Spleen (tissue), 11 donors: Measurements from ENCODE around the gene CCR8. TPM values are rescaled to one million over a fixed set of nuclear protein-coding genes. Genes with fewer than 3 reads are reported as not detected.

Experiments
- DNase-seq: peaks from one replicate; pipeline ENCODE4 v3.0.0-alpha.2; 2020
- H3K27ac ChIP-seq, 8 donors: fragments of 200-600 bp; sonication (generic) in 7 of 8; 1 replicate in 4 of 8; 2 replicates in 4 of 8; pipeline versions ENCODE4 v1.5.0 to v1.8.0; 2016 to 2021; ENCODE audit warnings: inconsistent platforms in 4 of 8, mild to moderate bottlenecking in 4 of 8, moderate library complexity in 1 of 8
- H3K27me3 ChIP-seq, 7 donors: fragments of 200-600 bp; sonication (generic) in 6 of 7; replicated peaks in 1 of 7; 1 replicate in 4 of 7; 2 replicates in 3 of 7; pipeline versions ENCODE4 v1.5.0 to v1.8.0; 2016 to 2021; ENCODE audit warnings: inconsistent platforms in 3 of 7, mild to moderate bottlenecking in 1 of 7
- H3K36me3 ChIP-seq, 6 donors: fragments of 200-600 bp; sonication (generic) in 5 of 6; 1 replicate in 4 of 6; 2 replicates in 2 of 6; pipeline versions ENCODE4 v1.5.0 to v1.8.0; 2016 to 2021; ENCODE audit warnings: inconsistent platforms in 2 of 6
- H3K4me1 ChIP-seq, 6 donors: fragments of 200-600 bp; sonication (generic) in 5 of 6; 1 replicate in 3 of 6; 2 replicates in 3 of 6; pipeline versions ENCODE4 v1.5.0 to v1.8.0; 2016 to 2021; ENCODE audit warnings: inconsistent platforms in 3 of 6
- H3K4me3 ChIP-seq, 8 donors: fragments of 200-600 bp; sonication (generic) in 7 of 8; 1 replicate in 4 of 8; 2 replicates in 4 of 8; pipeline versions ENCODE4 v1.5.0 to v1.8.0; 2016 to 2021; ENCODE audit warnings: inconsistent platforms in 4 of 8, mild to moderate bottlenecking in 4 of 8, moderate library complexity in 2 of 8
- H3K9me3 ChIP-seq, 8 donors: fragments of 200-600 bp; sonication (generic) in 7 of 8; 1 replicate in 4 of 8; 2 replicates in 4 of 8; pipeline versions ENCODE4 v1.5.0 to v1.8.0; 2016 to 2021; ENCODE audit warnings: inconsistent platforms in 4 of 8
- POLR2A ChIP-seq, 3 donors: fragments of 450-650 bp; IDR thresholded peaks; one replicate each; pipeline ENCODE4 v1.5.1; 2017; ENCODE audit warnings: antibody characterized with exemption in 3 of 3, mild to moderate bottlenecking in 1 of 3
- POLR2AphosphoS5 ChIP-seq, 3 donors: sonication (generic); formaldehyde crosslinking; IDR thresholded peaks; one replicate each; pipeline ENCODE4 v1.5.1; 2017; ENCODE audit warnings: antibody characterized with exemption in 3 of 3
- WGBS, 5 donors: extraction: QIAGEN DNeasy Blood & Tissue Kit in 3 of 5; methylation state at CpG; one replicate each; pipeline versions ENCODE4 v1.1.5 to v1.1.7; 2013 to 2018; 5-methylcytosine and 5-hydroxymethylcytosine counted together
- intact Hi-C: fragments of 100-400 bp; cut with DNase I; formaldehyde crosslinking; loops from one replicate; pipeline ENCODE4 v1.15.0; 2023; ENCODE audit warnings: low total_unique reads
- polyA plus RNA-seq, 3 donors: library from polyadenylated mRNA; stranded (reverse); fragments of 200-250 nt; gene quantifications; one replicate each; pipeline ENCODE4 v1.2.1, GENCODE V29; 2013
- total RNA-seq, 7 donors: library from RNA; depleted of rRNA in 3 of 7; stranded (reverse); fragments of >200 nt in 3 of 7; fragmentation: NEBNext Ultra II Directional in 4 of 7; extraction: Animal tissue kit (Norgen Biotek cat#: 25700) in 4 of 7; gene quantifications; one replicate each; pipeline versions ENCODE4 v1.1.0 to v1.2.1, GENCODE V29; 2016 to 2021
- TF ChIP-seq, protein P1 (sequence below), 11 experiments: fragments of 200-600 bp in 7 of 11; fragments of 450-650 bp in 4 of 11; sonication (generic) in 4 of 11; IDR thresholded peaks in 8 of 11; conservative IDR thresholded peaks in 3 of 11; 1 replicate in 7 of 11; 2 replicates in 4 of 11; pipeline versions ENCODE4 v1.4.0 to v1.8.0; 2016 to 2021; ENCODE audit warnings: antibody characterized with exemption in 11 of 11, inconsistent platforms in 4 of 11, mild to moderate bottlenecking in 1 of 11
- donor health status: healthy with polysubstance abuse.
- donor health status: DM: no; HTN: no; CAD: no; lungs with moderate emphysema.
- donor health status: DM: no; HTN: no; CAD: no.
- donor health status: Bipolar disorder and iron deficiency.
- donor health status: healthy.
- donor health status: DM: no; HTN: no; CAD: no.
- donor health status: DM: yes; HTN: yes; CAD: no.

Gene CCR8
- total and polyA plus RNA-seq, 10 donors, result 0.06 to 2.1 (median 0.60) TPM; not detected in 3

DNA sequence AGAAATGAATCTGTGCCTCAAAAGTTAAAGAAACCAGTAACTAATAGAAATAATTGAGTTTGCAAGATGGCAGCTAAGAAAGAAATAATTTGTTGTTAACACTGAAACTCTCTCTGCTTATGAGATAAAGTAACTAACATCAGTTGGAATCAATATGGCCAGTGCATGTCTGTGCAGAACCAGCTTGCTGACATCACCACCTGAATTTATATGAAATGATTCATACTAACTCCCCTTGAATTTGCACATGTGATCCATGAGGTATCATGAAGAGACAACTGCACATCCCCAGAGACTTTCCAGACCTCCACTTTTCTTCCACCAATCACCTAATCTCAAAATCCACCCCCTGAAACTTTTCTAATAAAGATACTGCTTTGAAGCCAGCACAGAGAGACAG, 43.3 kb downstream of the CCR8 start:
- Histone ChIP-seq H3K36me3 (no peaks in the 10 kb centered on the region), H3K4me3 (no peak overlapping the region), H3K9me3 (no peaks in the 10 kb centered on the region), H3K27ac (no peak overlapping the region), H3K27me3 (no peaks in the 10 kb centered on the region), H3K4me1 (peaks cover 0 to 3% (median 0%) of the 10 kb centered on the region in 6 donors)
- intact Hi-C loops, result no loop called here
- no peak for DNase-seq
- TF ChIP-seq POLR2A (IDR thresholded peaks at IDR 0.05) (no peak), POLR2AphosphoS5 (IDR thresholded peaks at IDR 0.05) (no peak)
- TF ChIP-seq, protein P1, sequence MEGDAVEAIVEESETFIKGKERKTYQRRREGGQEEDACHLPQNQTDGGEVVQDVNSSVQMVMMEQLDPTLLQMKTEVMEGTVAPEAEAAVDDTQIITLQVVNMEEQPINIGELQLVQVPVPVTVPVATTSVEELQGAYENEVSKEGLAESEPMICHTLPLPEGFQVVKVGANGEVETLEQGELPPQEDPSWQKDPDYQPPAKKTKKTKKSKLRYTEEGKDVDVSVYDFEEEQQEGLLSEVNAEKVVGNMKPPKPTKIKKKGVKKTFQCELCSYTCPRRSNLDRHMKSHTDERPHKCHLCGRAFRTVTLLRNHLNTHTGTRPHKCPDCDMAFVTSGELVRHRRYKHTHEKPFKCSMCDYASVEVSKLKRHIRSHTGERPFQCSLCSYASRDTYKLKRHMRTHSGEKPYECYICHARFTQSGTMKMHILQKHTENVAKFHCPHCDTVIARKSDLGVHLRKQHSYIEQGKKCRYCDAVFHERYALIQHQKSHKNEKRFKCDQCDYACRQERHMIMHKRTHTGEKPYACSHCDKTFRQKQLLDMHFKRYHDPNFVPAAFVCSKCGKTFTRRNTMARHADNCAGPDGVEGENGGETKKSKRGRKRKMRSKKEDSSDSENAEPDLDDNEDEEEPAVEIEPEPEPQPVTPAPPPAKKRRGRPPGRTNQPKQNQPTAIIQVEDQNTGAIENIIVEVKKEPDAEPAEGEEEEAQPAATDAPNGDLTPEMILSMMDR (IDR thresholded peaks at IDR 0.05 in 8 of 11, conservative IDR thresholded peaks at IDR 0.05 in 3 of 11), result no peak

DNA sequence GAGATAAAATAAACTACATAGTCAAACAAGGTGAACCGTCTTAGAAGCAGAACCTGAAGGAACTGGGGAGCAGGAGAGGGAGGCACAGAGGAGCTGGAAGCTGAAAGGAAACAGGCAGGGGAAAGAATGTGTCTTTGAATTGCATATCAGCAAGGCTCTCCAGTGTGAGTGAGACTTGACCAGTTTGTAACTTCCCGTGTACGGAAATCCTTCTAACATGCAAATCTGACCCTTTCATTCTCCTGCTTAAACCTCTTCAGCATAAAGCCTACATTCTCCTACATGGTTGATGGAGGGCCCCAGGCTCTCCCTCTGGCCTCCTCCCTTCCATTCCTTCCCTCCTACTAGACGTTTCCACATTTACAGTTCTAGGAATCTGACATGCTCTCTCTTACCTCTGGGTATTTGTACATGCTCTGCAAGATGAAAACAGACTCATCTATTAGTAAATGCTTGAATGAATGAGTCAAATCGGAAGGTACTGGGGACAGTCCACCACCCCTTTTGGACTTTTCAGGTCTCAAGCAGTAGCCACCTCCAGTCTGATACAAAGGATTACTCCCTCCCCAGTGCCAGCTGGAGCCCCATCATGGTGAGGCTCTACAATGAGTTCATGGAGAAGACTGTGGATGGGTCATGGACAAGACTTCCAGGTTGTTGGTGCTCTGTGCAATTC, 47.6 kb downstream of the CCR8 start:
- no peak overlapping the region for H3K27ac ChIP-seq
- 47 to 71% (median 55%) methylated on average over 5 of the region's 5 CpGs for WGBS, 5 donors
- no peaks in the 10 kb centered on the region for H3K36me3 ChIP-seq
- TF ChIP-seq POLR2A (IDR thresholded peaks at IDR 0.05) (no peak), POLR2AphosphoS5 (IDR thresholded peaks at IDR 0.05) (no peak)
- TF ChIP-seq, protein P1 (IDR thresholded peaks at IDR 0.05 in 8 of 11, conservative IDR thresholded peaks at IDR 0.05 in 3 of 11), result no peak
- no peaks in the 10 kb centered on the region for H3K9me3 ChIP-seq
- DNase-seq, result no peak
- peaks cover 0 to 5% (median 0%) of the 10 kb centered on the region in 6 donors for H3K4me1 ChIP-seq
- no peaks in the 10 kb centered on the region for H3K27me3 ChIP-seq
- intact Hi-C loops, result no loop called here
- no peak overlapping the region for H3K4me3 ChIP-seq

DNA sequence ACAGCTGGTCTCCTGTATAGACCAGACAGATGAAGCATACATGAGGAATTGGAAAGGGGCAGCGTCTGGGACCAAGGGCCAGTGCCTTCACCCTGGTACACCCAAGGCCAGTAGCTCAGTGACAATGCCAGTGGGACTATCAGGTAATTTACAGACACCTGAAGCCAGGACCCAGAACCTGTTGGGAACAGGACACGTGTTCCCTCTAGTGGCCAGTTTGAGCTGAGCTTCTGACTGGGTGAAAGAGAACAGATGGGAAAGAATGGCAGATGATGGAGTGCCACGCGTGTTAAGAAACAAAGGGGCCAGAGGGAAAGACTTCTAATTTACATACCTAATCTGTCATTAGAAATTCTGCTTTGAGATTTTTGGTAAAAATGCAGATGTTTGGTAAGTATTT, 48.6 kb downstream of the CCR8 start:
- peaks cover 0 to 15% (median 6%) of the 10 kb centered on the region in 6 donors for H3K4me1 ChIP-seq
- 32 to 47% (median 43%) methylated on average over 4 of the region's 4 CpGs for WGBS, 5 donors
- H3K4me3 ChIP-seq, result no peak overlapping the region
- H3K27ac ChIP-seq, result no peak overlapping the region
- H3K36me3 ChIP-seq, result no peaks in the 10 kb centered on the region
- H3K27me3 ChIP-seq, result no peaks in the 10 kb centered on the region
- intact Hi-C loops, result no loop called here
- TF ChIP-seq, protein P1 (IDR thresholded peaks at IDR 0.05 in 8 of 11, conservative IDR thresholded peaks at IDR 0.05 in 3 of 11), result peak; percentile 7 to 68 (median 49)
- no peak for TF ChIP-seq POLR2AphosphoS5 (IDR thresholded peaks at IDR 0.05)
- DNase-seq, result no peak
- no peaks in the 10 kb centered on the region for H3K9me3 ChIP-seq

DNA sequence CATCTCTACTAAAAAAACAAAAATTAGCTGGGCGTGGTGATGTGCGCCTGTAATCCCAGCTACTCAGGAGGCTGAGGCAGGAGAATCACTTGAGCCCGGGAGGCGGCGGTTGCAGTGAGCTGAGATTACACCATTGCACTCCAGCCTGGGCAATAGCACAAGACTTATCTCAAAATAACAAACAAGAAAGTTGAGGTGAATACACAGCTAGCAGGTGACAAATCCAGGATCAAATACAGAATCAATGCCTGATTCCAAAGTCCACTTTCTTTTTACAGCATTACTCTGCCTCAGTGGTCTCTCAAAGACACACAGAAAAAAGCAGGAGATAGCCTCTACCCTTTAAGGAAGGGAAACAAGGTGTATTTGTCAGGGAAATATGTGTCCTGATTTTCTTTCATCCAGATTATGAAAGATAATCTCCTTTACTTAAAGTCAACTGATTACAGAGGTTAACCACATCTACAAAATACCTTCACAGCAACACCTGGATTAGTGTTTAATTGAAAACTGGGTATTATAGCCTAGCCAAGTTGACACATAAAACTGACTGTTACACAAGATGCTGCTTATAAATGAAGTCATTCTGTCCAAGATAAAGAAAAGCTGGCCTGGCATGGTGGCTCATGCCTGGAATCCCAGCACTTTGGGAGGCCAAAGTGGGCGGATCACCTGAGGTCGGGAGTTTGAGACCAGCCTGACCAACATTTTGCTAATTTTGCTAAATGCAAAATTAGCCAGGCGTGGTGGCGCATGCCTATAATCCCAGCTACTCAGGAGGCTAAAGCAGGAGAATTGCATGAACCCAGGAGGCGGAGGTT, 49.7 kb downstream of the CCR8 start:
- TF ChIP-seq POLR2AphosphoS5 (IDR thresholded peaks at IDR 0.05), result no peak
- TF ChIP-seq, protein P1 (IDR thresholded peaks at IDR 0.05 in 8 of 11, conservative IDR thresholded peaks at IDR 0.05 in 3 of 11), result no peak
- TF ChIP-seq POLR2A (IDR thresholded peaks at IDR 0.05), result no peak
- H3K36me3 ChIP-seq, result no peaks in the 10 kb centered on the region
- H3K4me3 ChIP-seq, result no peak overlapping the region
- WGBS, 5 donors, result 92 to 95% (median 94%) methylated on average over 10 of the region's 10 CpGs
- H3K27ac ChIP-seq, result no peak overlapping the region
- intact Hi-C loops, result no loop called here
- no peaks in the 10 kb centered on the region for H3K27me3 ChIP-seq
- DNase-seq, result no peak
- no peaks in the 10 kb centered on the region for H3K9me3 ChIP-seq
- H3K4me1 ChIP-seq, result peaks cover 0 to 23% (median 7%) of the 10 kb centered on the region in 6 donors
